Mammary epithelial cell (primary cell): ENCODE results near the gene CLDN34.

Experiments
- CTCF ChIP-seq, 2 donors: IDR thresholded peaks in 1 of 2; conservative IDR thresholded peaks in 1 of 2; 2 replicates each; pipeline ENCODE4 v1.5.1; 2011 to 2012; ENCODE audit warnings: inconsistent platforms in 2 of 2, low read length in 2 of 2, mild to moderate bottlenecking in 2 of 2, control low read depth in 1 of 2, low read depth in 1 of 2; ENCODE audit not compliant: insufficient read depth in 1 of 2; ENCODE audit errors: extremely low read depth in 1 of 2
- EZH2 ChIP-seq: IDR thresholded peaks from 2 replicates; pipeline ENCODE4 v1.6.1; 2012; ENCODE audit warnings: low read length, inconsistent platforms, borderline replicate concordance

DNA sequence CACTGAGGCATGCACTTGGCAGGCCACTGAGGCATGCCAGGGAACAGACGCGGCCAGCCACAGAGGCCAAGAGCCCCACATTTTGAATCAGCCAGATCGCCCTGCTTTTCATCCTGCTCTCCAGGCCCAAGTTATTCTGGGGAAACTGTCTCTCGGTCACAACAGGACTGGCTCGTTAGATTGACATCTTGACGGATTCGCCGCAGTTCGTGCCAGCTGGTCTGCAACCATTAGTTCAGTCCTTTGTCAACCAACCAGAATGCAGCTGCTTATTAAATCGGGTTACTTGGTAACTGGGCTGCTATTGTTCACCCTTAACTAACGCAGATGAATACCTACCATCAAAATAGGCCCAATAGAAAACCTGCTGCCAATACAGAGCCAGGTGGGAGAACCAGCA lies 16.7 kb downstream of the CLDN34 start:
- TF ChIP-seq CTCF (conservative IDR thresholded peaks at IDR 0.05 in 1 of 2, IDR thresholded peaks at IDR 0.05 in 1 of 2; ENCODE audit: extremely low read depth in 1 of 2, insufficient read depth in 1 of 2, low read depth in 1 of 2, low read length in 2 of 2) (no peak), EZH2 (no peak)
